Hematopoietic multipotent progenitor cell treated with erythropoietin and hydrocortisone succinate and interleukin-3 and kit ligand, for 4 days (in vitro differentiated cells): Measurements from ENCODE around the gene RND1.

Source experiments
- DNase-seq: peaks from one replicate; pipeline ENCODE4 v3.0.0-alpha.2; 2015

Gene RND1

DNA sequence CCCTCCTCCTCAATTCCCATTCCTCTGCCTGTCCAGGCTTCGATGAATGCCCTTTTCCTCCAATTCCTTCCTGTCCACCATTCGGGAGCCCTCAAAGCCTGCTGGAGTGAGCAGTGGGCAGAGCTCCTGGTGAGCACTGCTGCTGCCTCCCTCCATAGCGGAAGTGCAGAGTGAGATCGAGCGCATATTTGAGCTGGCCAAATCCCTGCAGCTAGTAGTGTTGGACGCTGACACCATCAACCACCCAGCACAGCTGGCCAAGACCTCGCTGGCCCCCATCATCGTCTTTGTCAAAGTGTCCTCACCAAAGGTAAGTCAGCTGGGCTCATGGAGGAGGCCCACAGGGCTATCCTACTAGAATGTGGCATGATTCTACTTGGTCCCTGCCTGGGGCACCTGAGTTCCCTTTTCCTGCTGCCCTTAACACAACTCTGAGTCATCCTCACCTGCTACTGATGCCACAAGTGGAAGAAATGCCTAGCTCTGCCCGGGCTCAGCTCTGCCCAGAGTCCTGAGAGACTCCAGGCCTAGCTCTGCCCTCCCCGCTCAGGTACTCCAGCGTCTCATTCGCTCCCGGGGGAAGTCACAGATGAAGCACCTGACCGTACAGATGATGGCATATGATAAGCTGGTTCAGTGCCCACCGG, 39.3 kb downstream of the RND1 start:
- no peak for DNase-seq

DNA sequence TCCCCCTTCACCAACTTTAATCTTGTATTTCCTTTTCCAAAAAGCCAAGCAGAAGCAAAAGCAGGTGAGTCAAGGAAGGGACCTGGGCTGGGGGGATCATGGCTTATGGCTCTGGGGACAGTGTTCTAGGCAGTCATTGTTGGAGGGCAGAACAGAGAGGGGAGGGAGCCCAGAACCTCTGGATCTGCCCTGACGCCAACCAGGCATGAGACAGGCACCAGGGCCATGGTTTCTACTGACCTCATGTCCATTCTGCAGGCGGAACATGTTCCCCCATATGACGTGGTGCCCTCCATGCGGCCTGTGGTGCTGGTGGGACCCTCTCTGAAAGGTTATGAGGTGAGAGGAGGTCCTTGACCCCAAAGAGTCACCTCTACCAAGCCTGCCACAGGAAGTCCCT, 40.8 kb downstream of the RND1 start:
- no peak for DNase-seq

DNA sequence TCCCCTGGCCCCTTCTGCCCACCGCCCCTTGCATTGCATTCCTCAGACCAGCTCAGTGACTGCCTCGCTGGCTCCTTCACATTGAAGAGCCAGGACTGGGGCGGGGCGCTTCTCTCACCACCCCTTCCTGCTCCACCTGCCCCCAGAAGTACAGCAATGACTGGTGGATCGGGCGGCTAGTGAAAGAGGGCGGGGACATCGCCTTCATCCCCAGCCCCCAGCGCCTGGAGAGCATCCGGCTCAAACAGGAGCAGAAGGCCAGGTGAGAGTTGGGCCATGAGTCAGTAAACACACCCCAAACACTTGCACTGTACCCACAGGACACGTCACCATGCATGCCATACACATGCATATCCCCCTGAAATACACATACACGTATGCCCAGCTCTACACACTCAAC, 41.6 kb downstream of the RND1 start:
- DNase-seq, result no peak

DNA sequence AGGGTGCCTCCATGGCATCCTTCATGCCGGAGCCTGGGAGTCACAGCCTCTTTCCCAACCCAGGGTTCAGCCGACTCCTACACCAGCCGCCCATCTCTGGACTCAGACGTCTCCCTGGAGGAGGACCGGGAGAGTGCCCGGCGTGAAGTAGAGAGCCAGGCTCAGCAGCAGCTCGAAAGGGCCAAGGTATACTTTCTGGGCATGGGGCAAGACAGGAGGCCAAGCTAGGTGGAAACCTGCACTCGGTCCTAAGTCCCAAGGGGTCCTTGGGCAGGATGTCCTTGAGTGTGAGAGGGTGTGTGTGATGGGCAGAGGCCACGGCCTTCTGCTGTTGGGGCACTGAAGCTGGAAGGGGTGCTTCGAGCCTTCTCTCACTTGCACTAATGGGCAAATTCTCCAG, 42.4 kb downstream of the RND1 start:
- no peak for DNase-seq

DNA sequence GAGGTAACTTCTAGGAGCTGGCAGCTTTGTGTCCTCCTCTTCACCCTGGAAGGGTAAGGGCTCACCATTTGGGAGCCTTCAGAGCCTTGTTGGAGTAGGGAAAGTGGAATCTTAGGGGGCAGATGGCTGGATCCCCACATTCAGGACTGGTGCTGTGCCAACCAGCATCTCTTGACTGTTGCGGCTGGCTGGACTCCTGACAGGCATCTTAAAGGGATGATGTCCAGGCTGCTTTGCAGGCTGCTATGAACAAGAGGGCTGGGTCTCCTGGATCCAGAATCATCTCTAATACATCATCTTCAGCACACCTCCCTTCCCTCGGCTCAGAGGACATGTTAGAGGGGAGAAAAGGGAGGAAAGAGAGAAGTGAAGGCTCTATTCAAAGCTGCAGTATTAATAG, 43.0 kb downstream of the RND1 start:
- no peak for DNase-seq

DNA sequence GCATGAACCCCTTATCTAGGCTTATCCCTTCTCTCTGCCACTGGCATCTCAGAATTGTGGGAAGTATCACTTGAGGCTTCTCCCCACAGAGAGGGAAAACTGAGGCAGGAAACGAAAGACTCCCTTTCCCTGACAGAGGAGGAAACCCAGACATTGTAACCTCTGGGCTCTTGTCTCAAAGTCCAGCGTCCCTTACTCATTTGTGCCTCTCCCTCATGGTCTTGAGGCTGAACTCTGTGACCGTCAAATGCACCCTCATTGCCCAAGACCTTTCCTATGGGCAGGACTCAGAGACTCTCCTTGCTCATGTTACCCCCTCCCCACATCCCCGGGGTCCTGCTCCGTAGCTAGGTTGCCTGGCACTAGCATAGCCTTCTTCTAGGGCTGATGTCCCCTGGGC, 43.5 kb downstream of the RND1 start:
- no peak for DNase-seq

DNA sequence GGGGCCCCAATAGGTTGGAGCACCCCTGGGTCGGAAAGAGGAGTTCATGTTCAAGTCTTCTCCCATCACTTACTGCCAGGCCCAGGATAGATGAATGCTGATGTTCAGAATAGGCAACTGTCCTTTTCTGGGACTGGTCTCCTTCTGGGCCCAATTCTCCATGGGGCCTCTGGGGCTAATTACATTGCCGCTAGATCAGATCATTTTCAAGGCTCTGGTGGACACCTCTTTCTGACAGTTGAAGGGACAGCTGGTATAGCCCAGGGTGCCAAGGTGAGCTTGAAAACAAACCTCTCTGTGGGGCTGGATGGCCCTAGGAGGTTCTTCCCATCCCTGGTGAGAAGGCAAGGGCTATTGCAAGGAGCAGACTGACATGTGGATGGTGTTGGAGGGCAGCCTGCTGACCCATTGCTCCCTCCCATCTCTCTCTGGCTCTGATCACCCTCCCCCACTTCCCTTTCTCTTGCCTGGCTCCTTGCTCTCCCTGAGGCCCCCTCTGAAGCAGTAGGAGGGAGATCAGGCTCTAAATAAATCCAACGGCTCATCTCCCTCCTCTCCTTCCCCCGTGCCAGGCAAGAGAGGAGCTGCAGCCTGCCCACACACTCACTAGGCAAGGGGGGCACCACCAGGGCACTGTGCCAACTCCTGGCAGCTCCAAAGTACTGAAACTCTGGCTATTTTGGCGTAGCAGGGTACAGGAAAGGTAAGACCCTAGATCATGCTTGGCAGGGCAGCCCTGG, 45.5 kb downstream of the RND1 start:
- no peak for DNase-seq

DNA sequence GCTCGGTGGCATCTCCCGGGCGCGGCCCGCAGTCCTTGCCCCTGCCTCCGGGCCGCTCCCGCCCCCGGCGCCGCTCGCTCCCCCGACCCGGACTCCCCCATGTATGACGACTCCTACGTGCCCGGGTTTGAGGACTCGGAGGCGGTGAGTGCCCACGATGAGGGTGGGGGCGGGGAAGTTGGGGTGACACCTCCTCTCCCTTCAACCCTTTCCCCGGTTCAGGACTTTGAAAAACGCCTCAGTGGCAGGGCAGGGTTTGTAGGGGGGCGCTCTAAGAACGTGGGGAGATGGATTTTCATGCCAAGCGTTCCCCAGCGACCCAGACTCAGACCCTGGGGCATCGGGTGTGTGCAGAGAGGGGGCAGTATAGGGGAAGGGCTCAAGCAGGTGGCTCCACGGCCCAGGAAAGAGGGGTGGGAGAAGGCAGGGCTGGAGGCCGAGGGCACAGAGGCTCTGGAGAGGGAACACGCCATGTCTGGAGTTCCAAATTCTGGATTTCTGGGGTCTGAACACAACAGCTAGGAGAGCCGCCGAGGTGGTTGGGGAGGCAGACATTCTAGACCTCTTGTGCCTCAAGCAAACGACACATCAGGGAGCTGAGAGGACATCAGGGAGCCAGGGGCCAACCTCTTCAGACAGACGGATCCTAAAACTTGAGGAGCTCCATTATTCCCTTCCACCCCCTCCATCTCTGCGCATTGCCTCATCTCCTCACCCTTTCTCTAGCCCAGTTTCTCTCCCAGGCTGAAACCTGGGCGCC, 46.7 kb downstream of the RND1 start:
- DNase-seq, result peak; percentile 73

DNA sequence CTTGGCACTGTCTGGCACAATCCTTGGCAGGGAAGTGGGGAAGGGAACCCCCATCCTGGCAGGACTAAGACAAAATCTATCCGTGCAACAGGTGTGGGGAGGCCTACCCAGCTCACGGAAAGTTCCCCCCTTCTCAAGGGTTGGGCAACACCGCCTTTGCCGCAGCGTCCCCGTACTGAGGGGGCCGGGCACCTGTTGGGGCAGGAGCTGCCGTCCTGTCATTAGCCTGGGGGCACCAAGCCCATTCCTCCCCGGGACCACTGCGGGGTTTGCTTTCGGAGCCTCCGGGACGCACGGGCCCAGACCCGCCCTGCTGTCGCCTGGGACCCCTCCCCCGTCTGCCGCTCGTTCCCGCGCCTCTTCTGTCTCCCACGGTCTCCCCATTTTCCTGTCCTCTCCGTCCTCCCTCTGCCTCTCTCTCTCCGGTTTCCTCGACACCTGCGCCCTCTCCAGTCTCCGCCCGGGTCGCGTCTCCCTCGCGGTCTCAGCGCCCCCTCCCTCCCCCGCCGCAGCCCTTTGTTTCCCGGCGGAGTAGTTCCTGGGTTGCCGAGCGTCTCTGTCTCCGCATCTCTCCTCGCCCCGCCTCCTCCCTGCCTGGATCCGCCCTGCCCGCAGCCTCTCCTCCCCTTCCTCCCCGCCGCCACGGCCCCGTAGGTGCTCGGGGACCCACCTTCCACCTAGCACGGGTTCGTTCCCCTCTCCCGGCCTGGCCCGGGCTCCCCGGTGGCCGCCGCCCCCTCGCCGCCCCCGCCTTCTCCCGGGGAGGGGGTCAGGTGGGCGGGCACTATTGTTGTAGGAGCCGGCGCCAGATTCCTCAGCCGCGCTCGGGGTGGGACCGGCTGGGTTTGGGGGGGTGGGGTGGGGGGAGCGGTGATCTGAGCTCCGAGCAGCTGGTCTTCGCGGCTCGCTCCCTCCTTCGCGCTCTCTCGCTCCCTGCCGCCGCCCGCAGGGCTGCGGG, 47.5 kb downstream of the RND1 start, which contains the start of gene CACNB3:
TSS of gene CACNB3 (plus strand) at position 624 of the 958 bp plus-strand sequence. CDS start 434 bp downstream, outside the sequence.
- peak; percentile 74 for DNase-seq

DNA sequence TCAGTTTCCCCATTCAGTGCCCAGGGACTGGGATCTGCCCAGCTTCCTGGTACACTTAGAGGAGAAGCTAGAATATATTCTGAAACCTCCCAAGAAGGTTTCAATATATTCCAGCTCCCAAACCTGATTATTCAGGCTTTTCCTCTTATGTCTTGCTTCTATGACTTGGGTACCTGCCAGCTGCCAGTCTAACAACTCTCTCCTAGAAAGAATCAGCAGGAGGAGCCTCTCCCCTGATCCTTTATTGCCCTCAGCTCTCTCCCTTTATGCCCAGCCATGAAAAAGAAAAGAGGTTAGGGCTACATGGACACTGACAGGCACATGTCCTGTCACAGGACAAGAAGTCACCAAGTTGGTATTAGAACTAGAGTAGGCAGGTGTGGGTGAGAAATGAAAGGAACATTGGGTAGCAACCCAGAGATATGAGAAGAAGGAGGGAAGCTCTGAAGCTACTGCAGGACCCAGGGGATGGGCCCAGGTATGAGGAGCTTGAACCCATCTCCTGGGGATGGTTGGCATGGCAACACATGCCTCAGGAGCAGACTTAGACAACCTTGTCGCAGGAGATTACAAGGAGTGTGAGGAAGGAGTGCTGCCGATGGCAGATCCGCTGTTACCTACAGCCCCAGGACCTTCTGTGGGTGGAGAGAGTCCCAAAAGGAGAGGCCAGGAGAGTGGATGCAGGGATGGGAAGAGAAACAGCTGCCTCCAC, 49.4 kb downstream of the RND1 start:
- DNase-seq, result no peak

DNA sequence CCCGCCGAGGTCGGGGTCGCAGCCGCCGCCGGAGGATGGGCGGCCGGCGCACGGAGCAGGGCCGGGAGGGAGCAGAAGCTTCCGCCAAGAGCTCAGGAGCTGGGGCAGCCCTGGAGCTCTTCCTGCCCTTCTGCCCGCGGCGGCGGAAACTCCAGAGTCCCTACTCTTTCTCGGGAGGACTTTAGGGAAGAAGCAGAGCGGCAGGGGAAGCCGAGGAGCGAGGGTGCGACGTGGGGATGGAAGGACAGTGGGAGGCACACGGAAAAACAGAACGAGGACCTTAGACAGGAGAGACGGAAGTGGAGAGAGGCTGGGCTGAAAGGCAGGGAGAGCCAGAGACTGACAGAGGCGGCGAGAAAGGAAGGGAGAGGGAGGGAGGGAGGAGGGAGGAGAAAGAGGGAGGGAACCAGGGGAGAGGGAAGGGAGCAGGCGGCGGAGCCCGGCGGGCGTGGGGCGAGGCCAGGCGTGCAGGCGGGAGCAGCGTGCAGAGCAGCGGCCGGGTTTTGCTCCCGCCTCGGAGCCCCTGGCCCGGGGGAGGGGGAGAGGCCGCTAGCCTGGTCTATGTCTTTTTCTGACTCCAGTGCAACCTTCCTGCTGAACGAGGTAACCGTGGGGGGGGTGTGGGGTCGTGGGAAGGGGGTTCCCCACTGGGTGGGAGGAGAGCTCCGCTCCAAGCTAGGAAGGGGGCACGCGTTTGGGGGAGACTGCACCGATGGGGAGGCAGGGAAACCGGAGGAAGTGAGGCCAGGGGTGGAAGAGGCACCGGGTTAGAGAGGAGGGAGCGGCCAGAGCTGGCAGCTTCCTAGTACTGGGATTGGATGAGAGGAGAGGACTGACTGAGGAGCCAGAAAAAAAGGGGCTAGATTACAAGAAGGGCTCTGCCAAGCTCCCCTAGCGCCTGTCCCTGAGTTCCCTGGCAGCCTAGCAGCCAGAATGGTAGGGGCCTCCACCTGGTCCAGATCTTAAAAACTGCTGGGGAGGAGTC, 50.3 kb downstream of the RND1 start:
- peak; percentile 92 for DNase-seq

DNA sequence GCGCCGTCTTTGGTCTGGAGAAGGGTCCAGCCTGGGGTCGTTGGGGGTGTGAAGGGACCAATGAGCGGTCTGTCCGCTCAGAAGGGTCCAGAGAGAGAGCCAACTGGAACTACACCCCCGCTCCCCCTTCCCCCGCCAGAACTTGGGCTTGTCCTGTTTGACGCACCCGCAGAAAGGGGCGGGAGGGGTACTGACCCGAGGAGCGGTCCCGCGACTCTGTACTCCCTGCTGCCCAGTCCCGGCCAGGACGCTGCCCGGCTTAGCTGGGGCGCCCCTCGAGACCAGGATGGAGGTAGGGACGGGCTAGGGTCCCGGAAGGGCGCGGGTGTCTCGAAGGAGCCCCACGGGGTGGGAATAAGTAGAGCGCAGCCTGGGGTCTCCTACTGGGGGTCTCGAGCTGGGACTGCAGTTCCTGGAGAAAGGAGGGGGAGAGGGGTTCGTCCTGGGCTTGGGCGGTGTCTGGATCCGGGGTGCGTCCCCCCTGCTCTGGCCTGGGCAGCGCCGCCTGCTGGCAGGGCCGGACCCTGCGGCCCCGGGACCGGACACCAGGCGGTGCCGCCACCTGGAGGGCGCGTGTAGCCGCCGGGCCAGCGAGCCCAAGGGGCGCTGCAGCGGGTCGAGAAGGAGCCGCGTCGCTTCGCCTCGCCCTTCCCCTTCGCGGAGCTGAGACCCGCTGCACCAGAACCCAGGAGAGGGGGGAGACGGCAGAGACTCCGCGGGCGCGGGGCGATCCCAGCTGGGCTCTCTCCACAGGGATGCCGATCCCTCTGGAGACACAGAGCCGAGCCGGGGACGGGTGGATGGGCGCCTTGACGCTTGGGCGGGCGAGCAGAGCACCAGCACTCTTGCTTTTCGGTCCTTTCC, 51.2 kb downstream of the RND1 start:
- peak; percentile 92 for DNase-seq

DNA sequence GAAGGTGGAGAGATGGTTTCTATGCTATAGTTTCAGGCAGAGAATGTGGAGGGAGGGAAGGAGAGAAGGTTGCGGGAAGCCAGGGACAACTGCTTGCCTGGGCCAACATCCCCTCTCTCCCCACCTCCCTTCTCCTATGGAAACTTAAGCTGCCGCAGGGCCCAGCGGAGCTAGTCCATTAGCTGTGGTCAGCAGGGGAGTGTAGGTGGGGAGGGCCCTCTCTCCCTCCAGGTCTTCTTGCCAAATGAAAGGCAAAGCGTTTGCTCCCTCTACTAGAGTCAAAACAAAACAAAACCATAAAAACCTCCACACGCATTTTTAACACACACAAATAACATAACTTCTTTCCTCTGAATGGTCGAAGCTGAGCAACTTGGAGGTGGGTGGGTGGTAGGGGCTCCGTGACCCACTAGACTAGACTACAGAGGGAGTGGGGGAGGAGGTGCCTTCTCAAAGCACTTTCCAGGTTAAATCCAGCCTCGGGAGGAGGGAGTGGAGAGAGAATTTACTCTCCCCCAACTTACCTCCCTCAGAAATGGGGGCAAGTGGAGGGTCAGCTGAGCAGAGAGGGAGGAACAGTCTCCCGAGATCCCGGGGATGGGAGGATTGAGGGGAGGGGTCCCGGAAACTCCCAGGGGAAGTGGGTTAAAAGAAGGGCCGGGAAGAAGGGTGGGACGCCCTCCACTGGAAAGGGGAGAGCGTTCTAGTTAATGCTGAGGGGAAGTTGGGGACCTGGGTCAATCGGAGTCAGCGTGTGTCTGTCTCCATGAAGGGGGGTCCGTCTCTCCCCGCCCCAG, 52.0 kb downstream of the RND1 start:
- DNase-seq, result peak; percentile 35

DNA sequence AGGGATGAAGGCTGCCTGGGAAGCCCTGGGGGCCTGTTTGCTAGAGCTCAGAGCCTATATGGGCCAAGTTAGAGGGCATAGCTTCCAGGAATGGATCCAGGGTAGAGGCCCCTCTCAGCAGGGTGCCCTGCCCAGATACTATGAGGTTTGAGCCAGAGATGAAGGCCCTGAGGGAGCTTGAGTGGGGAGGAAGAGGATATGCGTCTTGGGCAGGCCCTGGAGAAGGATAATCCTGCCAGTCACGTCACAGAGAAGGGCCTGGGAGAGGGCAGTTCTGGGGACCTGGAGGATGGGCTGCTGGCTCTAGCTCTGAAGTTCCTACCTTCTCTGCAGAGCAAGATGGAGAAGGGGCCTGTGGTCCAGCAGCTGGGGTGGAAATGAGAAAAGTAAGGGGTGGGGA, 53.3 kb downstream of the RND1 start:
- no peak for DNase-seq

DNA sequence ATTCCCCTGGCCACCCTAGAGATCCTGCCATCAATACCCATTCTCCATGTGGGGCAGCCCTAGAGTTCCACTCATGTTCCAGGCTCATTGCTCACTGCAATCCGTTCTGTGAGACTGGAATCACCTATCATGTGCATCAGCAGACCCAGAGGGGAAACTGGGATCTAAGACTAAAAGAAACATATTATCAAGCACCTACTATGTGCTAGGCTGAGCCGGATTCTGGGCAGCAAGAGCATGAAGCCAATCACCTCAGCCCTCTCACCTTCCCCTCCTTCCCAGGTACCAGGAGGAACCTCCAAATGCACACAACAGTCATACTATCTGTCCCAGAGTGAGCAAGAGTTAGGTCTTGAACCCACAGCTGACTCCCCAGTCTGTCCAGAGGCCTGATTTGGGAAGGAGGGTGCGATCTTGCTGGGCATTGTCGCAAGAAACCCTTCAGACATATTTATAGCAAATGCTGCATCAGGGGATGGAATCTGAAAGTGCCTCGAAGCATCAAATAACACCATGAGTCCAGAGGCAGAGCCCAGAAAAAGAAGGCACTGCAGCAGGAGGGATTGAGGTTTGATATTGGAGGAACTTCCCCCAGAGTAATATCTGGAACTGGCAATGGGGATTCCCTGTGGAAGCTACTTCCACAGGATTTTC, 54.1 kb downstream of the RND1 start:
- DNase-seq, result no peak

DNA sequence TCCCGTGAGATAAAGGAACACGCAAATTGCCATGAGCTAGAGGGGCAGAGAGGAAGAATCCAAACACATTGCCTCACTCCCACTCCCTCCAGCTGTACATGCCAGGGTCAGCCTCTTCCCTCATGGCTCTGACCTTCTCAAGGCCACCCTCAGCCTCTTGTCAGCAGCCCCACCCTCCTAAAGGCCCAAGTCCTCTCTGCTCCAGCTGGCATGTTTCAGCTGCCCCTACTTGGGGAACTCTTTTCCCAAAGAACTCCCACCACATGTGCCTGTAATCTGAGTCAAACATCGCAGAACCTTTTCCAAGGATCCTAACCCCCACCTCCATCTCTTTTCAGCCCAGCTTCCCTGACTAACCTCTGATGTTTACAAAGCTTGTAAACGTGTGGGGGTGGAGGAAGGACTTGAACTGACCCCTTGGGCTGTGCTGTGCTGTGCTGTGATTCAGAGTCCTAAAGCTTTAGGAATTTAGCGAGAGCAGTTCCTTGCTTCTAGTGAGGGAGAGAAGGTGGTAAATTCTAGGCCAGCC, 54.7 kb downstream of the RND1 start:
- DNase-seq, result no peak

DNA sequence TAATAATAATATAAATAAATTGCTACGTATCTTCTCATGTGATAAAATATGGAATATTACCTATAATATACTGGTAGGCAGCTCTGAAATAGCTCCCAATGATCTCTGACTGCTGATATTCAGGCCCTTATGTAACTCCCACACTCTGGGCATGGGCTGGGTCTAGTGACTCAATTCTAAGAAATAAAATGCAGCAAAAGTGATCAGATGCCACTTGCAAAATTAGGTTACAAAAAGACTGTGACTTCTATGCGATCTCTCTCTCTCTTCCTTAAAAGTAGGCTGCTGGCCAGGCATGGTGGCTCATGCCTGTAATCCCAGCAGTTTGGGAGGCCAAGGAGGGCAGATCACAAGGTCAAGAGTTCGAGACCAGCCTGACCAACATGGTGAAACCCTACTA, 57.7 kb downstream of the RND1 start:
- DNase-seq, result no peak
